ENCODE results near the gene SMARCC2.

DNA sequence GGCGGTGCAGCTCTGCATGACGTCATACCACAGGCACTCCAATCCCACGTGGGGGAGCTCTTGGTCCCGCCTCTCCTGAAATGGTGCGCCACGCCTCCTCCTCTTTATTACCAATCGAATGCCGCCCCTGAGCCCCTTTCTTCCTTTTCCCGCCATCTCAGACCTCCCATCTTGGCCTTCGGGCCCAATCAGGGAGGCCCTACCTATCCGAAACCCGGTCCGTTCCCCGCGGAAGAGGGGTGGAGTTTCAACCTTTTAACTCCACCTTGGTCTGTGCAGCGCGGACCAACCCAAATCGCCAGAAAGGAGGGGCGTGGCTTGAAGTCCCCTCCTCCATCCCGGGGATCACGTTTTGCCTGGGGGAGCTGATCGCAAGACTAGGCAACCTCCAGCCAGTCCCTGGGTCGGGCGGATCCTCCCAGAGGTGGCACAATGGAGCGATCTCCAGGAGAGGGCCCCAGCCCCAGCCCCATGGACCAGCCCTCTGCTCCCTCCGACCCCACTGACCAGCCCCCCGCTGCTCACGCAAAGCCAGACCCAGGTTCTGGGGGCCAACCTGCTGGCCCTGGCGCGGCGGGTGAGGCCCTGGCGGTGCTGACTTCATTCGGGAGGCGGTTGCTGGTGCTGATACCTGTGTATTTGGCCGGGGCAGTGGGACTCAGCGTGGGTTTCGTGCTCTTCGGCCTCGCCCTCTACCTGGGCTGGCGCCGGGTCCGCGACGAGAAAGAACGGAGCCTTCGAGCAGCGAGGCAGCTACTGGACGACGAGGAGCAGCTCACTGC is 61.2 kb downstream of the SMARCC2 start, which contains the start of gene ESYT1:
- TF ChIP-seq, protein P1, sequence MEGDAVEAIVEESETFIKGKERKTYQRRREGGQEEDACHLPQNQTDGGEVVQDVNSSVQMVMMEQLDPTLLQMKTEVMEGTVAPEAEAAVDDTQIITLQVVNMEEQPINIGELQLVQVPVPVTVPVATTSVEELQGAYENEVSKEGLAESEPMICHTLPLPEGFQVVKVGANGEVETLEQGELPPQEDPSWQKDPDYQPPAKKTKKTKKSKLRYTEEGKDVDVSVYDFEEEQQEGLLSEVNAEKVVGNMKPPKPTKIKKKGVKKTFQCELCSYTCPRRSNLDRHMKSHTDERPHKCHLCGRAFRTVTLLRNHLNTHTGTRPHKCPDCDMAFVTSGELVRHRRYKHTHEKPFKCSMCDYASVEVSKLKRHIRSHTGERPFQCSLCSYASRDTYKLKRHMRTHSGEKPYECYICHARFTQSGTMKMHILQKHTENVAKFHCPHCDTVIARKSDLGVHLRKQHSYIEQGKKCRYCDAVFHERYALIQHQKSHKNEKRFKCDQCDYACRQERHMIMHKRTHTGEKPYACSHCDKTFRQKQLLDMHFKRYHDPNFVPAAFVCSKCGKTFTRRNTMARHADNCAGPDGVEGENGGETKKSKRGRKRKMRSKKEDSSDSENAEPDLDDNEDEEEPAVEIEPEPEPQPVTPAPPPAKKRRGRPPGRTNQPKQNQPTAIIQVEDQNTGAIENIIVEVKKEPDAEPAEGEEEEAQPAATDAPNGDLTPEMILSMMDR (conservative IDR thresholded peaks at IDR 0.05; ENCODE audit: low read length): no peak
- no peak for TF ChIP-seq EZH2phosphoT487 (IDR thresholded peaks at IDR 0.05; ENCODE audit: borderline replicate concordance, low read depth, low read length)
